GM12875 (cell line): ENCODE data around the gene PCDHGB2.
"Not testable (repeated sequence)": the region's sequence is repeated elsewhere in the genome, so short reads cannot be mapped to it uniquely, and the experiment has no call there.

Source experiments
- H3K4me3 ChIP-seq: one replicate; pipeline ENCODE4 v1.5.1; 2011; ENCODE audit warnings: low read depth, low read length, control low read depth
- TF ChIP-seq, protein P1 (sequence below): IDR thresholded peaks from 2 replicates; pipeline ENCODE4 v1.5.1; 2011; ENCODE audit warnings: low read depth, mild to moderate bottlenecking, control low read depth, inconsistent platforms, low read length, moderate library complexity, borderline replicate concordance; ENCODE audit not compliant: insufficient read depth

The PCDHGB2 gene

DNA sequence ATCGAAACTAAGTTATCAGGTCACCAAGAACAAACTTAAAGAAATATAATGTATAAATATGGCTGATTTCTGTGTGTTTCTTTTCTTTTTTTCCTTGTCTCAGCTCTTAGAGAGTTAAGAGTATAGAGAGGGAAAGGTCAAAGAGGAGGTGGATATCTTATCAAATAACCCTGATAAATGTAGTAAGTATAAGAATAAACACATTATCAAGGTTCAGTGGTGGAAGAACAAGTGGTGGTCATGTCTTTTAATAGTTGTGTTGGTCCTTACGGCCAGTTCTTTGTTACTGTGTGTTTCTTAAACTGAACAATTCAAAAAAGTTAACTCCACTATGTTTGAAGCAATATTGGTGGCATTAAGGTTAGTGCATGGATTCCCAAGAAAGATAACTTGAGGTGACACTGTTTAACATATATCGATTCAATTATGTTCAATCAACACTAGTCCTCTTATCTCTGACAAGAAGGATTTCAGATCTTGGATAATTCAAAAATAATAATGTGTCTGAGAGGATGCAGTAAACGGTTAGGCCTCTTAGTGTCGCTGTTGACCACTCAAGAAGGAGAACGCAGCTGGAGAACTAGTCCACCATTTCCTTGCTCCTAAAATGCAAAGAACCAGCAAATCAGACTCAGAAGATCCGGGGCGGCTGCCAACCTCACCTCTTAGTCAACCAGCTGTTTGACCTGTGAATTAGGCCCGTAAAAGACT lies 16.4 kb upstream of the PCDHGB2 start, which contains the start of gene PCDHGA3:
Gene PCDHGA3, plus strand, starts transcription at position 588 of the 711 bp plus-strand sequence. CDS start 205 bp downstream, outside the sequence.
- no peak within 1 kb of the TSS for H3K4me3 ChIP-seq
- TF ChIP-seq, protein P1, sequence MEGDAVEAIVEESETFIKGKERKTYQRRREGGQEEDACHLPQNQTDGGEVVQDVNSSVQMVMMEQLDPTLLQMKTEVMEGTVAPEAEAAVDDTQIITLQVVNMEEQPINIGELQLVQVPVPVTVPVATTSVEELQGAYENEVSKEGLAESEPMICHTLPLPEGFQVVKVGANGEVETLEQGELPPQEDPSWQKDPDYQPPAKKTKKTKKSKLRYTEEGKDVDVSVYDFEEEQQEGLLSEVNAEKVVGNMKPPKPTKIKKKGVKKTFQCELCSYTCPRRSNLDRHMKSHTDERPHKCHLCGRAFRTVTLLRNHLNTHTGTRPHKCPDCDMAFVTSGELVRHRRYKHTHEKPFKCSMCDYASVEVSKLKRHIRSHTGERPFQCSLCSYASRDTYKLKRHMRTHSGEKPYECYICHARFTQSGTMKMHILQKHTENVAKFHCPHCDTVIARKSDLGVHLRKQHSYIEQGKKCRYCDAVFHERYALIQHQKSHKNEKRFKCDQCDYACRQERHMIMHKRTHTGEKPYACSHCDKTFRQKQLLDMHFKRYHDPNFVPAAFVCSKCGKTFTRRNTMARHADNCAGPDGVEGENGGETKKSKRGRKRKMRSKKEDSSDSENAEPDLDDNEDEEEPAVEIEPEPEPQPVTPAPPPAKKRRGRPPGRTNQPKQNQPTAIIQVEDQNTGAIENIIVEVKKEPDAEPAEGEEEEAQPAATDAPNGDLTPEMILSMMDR = peak; percentile 29; the same call in 1 of the 2 replicates

DNA sequence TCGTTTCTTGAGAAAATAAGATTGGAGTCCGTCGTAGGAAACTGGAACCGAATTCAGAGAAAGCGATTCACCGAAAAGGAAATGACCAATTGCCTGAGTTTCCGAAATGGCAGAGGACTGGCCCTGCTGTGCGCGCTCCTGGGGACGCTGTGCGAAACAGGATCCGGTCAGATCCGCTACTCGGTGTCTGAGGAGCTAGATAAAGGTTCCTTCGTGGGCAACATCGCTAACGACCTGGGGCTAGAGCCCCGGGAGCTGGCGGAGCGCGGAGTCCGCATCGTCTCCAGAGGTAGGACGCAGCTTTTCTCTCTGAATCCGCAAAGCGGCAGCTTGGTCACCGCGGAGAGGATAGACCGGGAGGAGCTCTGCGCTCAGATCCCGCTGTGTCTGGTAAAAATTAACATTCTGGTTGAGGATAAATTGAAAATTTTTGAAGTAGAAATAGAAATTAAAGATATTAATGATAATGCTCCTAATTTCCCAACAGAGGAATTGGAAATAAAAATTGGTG lies 15.8 kb upstream of the PCDHGB2 start:
- H3K4me3 ChIP-seq = no peak overlapping the region
- TF ChIP-seq, protein P1 = no peak

DNA sequence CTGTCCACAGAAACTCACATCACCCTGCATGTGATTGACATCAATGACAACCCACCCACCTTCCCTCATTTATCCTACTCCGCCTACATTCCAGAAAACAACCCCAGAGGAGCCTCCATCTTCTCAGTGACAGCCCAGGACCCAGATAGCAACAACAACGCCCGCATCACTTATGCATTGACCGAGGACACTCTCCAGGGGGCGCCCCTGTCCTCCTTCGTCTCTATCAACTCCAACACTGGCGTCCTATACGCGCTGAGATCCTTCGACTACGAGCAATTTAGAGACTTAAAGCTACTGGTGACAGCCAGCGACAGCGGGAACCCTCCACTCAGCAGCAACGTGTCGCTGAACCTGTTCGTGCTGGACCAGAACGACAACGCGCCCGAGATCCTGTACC lies 14.5 kb upstream of the PCDHGB2 start:
- TF ChIP-seq, protein P1 = no peak
- H3K4me3 ChIP-seq = no peak overlapping the region

DNA sequence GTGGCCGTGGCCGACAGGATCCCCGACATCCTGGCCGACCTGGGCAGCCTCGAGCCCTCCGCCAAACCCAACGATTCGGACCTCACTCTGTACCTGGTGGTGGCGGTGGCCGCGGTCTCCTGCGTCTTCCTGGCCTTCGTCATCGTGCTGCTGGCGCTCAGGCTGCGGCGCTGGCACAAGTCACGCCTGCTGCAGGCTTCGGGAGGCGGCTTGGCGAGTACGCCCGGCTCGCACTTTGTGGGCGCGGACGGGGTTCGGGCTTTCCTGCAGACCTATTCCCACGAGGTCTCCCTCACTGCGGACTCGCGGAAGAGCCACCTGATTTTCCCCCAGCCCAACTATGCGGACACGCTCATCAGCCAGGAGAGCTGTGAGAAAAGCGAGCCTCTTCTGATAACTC lies 13.8 kb upstream of the PCDHGB2 start:
- H3K4me3 ChIP-seq = not testable (repeated sequence)

DNA sequence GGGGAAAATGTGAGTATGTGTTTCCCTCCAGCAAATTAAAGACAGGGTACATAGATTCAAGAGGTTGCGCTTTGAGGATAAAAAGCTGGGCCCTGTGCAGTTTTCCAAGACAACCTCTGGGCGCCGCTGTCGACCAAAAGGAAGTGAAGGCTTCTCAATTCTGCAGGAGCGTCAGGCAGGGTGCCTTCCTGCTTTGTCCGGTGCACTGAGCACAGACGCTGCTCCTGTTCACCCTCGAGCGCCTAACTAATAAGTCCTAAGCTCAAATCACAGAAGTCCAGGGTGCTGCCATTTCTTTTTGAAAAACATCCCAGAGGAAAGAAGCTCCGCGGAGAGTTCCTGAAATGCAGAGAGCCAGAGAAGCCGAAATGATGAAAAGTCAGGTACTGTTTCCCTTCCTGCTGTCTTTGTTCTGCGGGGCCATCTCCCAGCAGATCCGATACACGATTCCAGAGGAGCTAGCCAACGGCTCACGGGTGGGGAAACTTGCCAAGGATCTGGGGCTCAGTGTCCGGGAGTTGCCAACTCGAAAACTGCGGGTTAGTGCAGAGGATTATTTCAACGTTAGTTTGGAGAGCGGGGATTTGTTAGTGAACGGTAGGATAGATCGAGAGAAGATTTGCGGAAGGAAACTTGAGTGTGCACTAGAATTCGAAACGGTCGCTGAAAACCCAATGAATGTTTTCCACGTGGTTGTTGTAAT lies 9.7 kb upstream of the PCDHGB2 start, which contains the start of gene PCDHGB1:
Gene PCDHGB1, plus strand, starts transcription at position 183 of the 703 bp plus-strand sequence. Its CDS starts 162 bp downstream, at position 345.
- no peak within 1 kb of the TSS for H3K4me3 ChIP-seq
- TF ChIP-seq, protein P1 = peak; percentile 51; the same call in 1 of the 2 replicates

DNA sequence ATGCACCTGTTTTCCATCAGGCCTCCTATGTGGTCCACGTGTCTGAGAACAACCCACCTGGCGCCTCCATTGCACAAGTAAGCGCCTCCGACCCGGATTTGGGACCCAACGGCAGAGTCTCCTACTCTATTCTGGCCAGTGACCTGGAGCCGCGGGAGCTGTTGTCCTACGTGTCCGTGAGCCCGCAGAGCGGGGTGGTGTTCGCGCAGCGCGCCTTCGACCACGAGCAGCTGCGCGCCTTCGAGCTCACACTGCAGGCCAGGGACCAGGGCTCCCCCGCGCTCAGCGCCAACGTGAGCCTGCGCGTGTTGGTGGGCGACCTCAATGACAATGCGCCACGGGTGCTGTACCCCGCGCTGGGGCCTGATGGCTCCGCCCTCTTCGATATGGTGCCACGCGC lies 8.2 kb upstream of the PCDHGB2 start:
- H3K4me3 ChIP-seq = no peak overlapping the region
- TF ChIP-seq, protein P1 = no peak

DNA sequence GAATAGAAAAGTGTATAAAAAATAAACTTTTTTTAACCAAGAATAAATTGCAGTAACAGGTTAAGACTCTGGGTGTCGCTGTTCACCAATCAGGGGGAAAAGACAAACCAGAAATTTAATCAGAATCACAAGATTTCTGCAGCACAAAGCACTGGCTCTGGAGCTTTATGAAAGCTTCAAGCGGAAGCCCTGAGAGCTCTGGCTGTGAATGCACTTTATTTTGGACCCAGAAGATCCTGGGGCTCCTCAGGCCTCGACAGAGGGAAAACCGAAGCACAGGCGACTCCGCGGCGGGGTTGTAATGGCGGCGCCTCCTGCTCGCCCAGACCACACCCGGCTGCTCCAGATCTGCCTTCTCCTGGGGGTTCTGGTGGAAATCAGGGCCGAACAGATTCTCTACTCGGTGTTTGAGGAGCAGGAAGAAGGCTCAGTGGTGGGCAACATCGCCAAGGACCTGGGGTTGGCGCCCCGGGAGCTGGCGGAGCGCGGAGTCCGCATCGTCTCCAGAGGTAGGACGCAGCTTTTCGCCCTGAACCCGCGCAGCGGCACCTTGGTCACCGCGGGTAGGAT lies 4.8 kb upstream of the PCDHGB2 start, which contains the start of gene PCDHGA4:
Gene PCDHGA4, plus strand, starts transcription at position 122 of the 570 bp plus-strand sequence. Its CDS starts 87 bp downstream, at position 209.
- no peak within 1 kb of the TSS for H3K4me3 ChIP-seq
- TF ChIP-seq, protein P1 = peak; percentile 32; the same call in 1 of the 2 replicates
